Ovary (tissue), 3 donors: Measurements from ENCODE around the gene RNF145.

ENCODE experiments used
- EP300 ChIP-seq: sonication (generic); formaldehyde crosslinking; IDR thresholded peaks from one replicate; pipeline ENCODE4 v1.6.1; 2017; ENCODE audit warnings: antibody characterized with exemption
- POLR2A ChIP-seq: fragments of 450-650 bp; IDR thresholded peaks from one replicate; pipeline ENCODE4 v1.6.1; 2017; ENCODE audit warnings: antibody characterized with exemption, mild to moderate bottlenecking, moderate library complexity
- TF ChIP-seq, protein P1 (sequence below), 3 donors: fragments of 450-650 bp in 2 of 3; fragments of 200-600 bp in 1 of 3; IDR thresholded peaks; one replicate each; pipeline versions ENCODE4 v1.5.1 to v1.8.0; 2016 to 2022; ENCODE audit warnings: antibody characterized with exemption in 3 of 3, mild to moderate bottlenecking in 1 of 3
- donor health status: DM: no; HTN: no; CAD: no.

DNA sequence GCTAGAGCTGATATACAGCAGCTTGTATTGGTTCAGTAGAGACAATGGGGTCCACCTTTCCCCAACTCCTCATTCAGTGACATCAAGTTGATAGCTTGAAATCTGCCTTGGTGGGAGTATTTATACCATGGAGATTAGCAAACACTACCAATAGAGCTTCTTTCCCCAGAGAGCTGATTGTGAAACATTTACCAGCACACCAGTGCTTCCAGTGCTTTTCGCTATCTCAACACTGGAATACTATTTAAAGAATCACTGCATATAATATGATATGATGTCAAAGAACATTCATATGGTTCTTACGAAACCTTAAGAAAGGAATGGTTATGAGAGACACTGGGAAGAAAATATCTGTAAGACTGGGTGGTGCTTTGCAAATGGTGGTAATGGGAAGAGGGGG is 21.8 kb upstream of the RNF145 start:
- TF ChIP-seq POLR2A, result no peak
- TF ChIP-seq, protein P1, sequence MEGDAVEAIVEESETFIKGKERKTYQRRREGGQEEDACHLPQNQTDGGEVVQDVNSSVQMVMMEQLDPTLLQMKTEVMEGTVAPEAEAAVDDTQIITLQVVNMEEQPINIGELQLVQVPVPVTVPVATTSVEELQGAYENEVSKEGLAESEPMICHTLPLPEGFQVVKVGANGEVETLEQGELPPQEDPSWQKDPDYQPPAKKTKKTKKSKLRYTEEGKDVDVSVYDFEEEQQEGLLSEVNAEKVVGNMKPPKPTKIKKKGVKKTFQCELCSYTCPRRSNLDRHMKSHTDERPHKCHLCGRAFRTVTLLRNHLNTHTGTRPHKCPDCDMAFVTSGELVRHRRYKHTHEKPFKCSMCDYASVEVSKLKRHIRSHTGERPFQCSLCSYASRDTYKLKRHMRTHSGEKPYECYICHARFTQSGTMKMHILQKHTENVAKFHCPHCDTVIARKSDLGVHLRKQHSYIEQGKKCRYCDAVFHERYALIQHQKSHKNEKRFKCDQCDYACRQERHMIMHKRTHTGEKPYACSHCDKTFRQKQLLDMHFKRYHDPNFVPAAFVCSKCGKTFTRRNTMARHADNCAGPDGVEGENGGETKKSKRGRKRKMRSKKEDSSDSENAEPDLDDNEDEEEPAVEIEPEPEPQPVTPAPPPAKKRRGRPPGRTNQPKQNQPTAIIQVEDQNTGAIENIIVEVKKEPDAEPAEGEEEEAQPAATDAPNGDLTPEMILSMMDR (IDR thresholded peaks at IDR 0.05), result no peak
- no peak for TF ChIP-seq EP300
